HAP-1 (cell line): ENCODE data around the gene CHD1L.
"Not testable (repeated sequence)": the region's sequence is repeated elsewhere in the genome, so short reads cannot be mapped to it uniquely, and the experiment has no call there.

Experiments used
- DNase-seq, 2 experiments: peaks; one replicate each; pipeline ENCODE4 v3.0.0-alpha.2; 2016 to 2020; ENCODE audit warnings: low spot score in 2 of 2
- H3K27me3 ChIP-seq: fragments of 250-450 bp; sonication (Bioruptor Pico); 2 replicates; pipeline ENCODE4 v1.5.1; 2020; ENCODE audit warnings: low read depth, mild to moderate bottlenecking, moderate library complexity
- H3K36me3 ChIP-seq: fragments of 250-450 bp; sonication (Bioruptor Pico); replicated peaks from 2 replicates; pipeline ENCODE4 v1.5.1; 2020; ENCODE audit warnings: mild to moderate bottlenecking
- H3K4me1 ChIP-seq: fragments of 250-450 bp; sonication (Bioruptor Pico); 2 replicates; pipeline ENCODE4 v1.5.1; 2020; ENCODE audit warnings: mild to moderate bottlenecking
- H3K4me3 ChIP-seq: fragments of 250-450 bp; sonication (Bioruptor Pico); 2 replicates; pipeline ENCODE4 v1.5.1; 2020; ENCODE audit warnings: mild to moderate bottlenecking, moderate library complexity
- H3K9me3 ChIP-seq: fragments of 250-450 bp; sonication (Bioruptor Pico); 2 replicates; pipeline ENCODE4 v1.5.1; 2020; ENCODE audit warnings: mild to moderate bottlenecking, moderate library complexity
- in situ Hi-C: fragments of 300-500 bp; cut with MboI; formaldehyde crosslinking; loops from 3 replicates; pipeline ENCODE4 v1.14.3; 2020; ENCODE audit warnings: low sequenced_read_pairs, inconsistent platforms, mixed read lengths

Gene CHD1L

DNA sequence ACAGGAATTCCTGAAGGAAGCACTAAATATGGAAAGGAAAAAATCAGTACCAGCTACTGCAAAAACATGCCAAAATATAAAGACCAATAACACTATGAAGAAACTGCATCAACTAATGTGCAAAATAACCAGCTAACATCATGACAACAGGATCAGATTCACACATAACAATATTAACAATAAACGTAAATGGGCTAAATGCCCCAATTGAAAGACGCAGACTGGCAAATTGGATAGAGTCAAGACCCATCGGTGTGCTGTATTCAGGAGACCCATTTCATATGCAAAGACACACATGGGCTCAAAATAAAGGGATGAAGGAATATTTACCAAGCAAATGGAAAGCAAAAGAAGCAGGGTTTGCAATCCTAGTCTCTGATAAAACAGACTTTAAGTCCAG is 63.3 kb downstream of the CHD1L start:
- H3K4me1 ChIP-seq, H3K36me3 ChIP-seq, H3K27me3 ChIP-seq, DNase-seq, H3K4me3 ChIP-seq, H3K9me3 ChIP-seq, in situ Hi-C loops: not testable (repeated sequence)

DNA sequence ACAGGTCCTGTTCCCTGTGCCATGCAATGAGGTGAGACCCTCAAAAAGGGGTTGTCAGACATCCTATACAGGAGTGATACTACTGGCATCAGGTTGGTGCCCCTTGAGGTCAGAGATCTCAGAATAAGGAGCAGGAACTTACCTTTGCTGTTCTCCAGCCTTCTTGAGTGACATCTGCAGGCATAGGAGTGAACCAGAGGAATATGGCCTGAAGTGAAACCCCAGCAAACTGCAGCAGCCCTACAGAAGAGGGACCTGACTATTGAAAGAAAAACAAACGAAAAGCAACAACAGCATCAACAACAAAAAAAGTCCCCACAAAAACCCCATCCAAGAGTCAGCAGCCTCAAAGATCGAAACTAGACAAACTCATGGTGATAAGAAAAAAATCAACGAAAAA is 74.5 kb downstream of the CHD1L start:
- no peak for DNase-seq
- in situ Hi-C loops: no loop called here

DNA sequence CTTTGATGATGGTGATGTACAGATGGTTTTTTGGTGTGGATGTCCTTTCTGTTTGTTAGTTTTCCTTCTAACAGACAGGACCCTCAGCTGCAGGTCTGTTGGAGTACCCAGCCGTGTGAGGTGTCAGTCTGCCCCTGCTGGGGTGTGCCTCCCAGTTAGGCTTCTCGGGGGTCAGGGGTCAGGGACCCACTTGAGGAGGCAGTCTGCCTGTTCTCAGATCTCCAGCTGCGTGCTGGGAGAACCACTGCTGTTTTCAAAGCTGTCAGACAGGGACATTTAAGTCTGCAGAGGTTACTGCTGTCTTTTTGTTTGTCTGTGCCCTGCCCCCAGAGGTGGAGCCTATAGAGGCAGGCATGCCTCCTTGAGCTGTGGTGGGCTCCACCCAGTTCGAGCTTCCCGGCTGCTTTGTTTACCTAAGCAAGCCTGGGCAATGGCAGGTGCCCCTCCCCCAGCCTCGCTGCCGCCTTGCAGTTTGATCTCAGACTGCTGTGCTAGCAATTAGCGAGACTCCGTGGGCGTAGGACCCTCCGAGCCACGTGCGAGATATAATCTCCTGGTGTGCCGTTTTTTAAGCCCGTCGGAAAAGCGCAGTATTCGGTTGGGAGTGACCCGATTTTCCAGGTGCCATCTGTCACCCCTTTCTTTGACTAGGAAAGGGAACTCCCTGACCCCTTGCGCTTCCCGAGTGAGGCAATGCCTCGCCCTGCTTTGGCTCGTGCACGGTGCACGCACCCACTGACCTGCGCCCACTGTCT is 84.6 kb downstream of the CHD1L start:
- H3K4me3 ChIP-seq, H3K27me3 ChIP-seq, in situ Hi-C loops: not testable (repeated sequence)

More for the DNA sequence above, 74.5 kb downstream of the CHD1L start:
- no peaks in the 10 kb centered on the region for H3K9me3 ChIP-seq
- no peak overlapping the region for H3K4me3 ChIP-seq
- no peaks in the 10 kb centered on the region for H3K4me1 ChIP-seq
- no peaks in the 10 kb centered on the region for H3K27me3 ChIP-seq
- no peaks in the 10 kb centered on the region for H3K36me3 ChIP-seq

DNA sequence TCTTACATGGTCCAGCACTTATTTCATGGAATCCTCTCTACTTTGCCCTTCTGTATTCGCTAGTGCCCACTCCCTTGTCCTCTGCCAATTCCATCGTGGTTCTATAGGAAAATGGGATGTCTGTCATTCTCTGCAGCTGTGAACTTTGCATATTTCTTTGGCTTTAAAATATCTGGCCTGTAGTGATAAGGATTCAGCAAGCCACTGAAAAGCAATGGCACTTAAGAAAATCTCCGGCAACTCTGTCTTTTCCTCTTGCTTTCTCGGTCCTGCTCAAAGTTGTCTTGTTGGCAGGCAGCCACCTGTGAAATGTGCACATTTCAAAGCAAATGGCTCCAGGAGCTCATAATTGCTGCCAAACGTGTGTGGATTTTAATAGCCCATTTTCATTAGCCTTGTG is 91.8 kb downstream of the CHD1L start:
- H3K27me3 ChIP-seq: peaks cover 15% of the 10 kb centered on the region

More for the DNA sequence above, 84.6 kb downstream of the CHD1L start:
- not testable (repeated sequence) for H3K9me3 ChIP-seq, DNase-seq, H3K36me3 ChIP-seq, H3K4me1 ChIP-seq

DNA sequence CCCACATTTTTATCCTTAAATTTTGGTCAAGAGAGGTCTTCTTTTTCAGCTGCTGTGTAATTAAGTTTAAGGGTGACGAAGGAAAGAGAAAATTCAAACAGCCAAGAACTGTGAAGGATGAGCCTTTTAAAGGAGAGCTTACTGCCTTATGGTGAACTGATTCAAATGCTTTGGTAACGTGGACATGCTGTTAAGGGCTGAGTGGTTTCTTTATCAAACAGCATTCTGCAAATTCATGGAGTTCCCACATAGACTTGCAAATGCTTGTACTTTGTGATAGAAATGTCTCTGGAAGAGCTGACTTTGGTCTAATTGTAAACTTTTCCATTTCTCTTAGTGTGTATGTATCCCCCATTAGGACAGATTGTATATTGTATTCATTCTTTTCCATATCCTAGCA is 93.8 kb downstream of the CHD1L start:
- peaks cover 15% of the 10 kb centered on the region for H3K27me3 ChIP-seq
- in situ Hi-C loops: no loop called here
- no peak overlapping the region for H3K4me3 ChIP-seq
- no peaks in the 10 kb centered on the region for H3K36me3 ChIP-seq
- no peaks in the 10 kb centered on the region for H3K9me3 ChIP-seq
- no peaks in the 10 kb centered on the region for H3K4me1 ChIP-seq
- DNase-seq: no peak

More for the DNA sequence above, 91.8 kb downstream of the CHD1L start:
- in situ Hi-C loops: no loop called here
- Histone ChIP-seq H3K4me3 (no peak overlapping the region), H3K9me3 (no peaks in the 10 kb centered on the region), H3K36me3 (no peaks in the 10 kb centered on the region), H3K4me1 (no peaks in the 10 kb centered on the region)
- no peak for DNase-seq

DNA sequence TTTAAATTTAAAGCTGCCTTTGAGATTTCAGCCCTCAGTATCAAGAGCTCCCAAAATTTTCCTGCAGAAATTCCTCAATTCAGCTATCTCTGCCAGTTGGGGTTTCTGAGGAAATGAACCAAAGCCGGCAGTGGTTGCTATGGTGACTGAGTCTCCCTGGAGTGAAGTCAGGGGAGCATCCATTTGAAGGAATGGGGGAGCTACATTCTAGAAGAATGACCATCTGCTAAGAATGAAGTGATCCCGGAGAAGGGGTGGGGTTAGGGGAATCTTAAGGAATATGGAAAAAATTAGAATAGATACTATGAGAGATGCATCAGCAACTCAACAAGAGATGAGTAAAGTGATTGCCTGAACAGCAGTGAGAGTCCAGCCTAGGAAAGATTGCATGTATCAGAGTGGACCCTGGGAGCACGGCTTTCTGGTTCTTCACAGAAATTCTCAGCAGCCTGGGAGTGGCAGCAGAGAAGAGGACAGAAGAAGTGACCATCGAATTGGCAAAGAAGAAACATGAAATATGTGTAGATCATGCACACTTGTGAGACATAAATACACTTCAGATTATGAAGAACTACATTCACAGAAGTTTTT is 94.7 kb downstream of the CHD1L start:
- Histone ChIP-seq H3K9me3 (no peaks in the 10 kb centered on the region), H3K27me3 (peaks cover 15% of the 10 kb centered on the region), H3K4me1 (no peaks in the 10 kb centered on the region), H3K4me3 (no peak overlapping the region), H3K36me3 (no peaks in the 10 kb centered on the region)
- in situ Hi-C loops: no loop called here
- DNase-seq: no peak

DNA sequence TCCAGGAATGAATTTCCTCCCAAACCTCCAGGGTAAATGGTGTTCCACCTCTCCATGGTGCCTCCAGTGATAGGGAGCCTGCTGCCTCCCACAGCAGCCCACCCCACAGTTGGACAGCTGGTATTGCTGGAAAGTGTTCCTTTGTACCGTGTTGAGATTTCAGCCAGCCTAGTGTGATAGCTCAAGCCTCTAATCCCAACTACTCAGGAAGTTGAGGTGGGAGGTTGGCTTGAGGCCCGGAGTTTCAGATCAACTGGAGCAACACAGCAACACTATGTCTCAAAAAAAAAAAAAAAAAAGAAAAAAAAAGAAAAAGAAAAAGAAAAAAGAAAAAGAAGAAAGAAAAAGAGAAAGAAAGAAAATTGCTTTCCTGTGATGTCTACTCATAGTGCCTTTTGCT is 96.1 kb downstream of the CHD1L start:
- no peak overlapping the region for H3K4me3 ChIP-seq
- no peaks in the 10 kb centered on the region for H3K4me1 ChIP-seq
- no peaks in the 10 kb centered on the region for H3K36me3 ChIP-seq
- no peak for DNase-seq
- in situ Hi-C loops: no loop called here
- peaks cover 14% of the 10 kb centered on the region for H3K27me3 ChIP-seq
- no peaks in the 10 kb centered on the region for H3K9me3 ChIP-seq

DNA sequence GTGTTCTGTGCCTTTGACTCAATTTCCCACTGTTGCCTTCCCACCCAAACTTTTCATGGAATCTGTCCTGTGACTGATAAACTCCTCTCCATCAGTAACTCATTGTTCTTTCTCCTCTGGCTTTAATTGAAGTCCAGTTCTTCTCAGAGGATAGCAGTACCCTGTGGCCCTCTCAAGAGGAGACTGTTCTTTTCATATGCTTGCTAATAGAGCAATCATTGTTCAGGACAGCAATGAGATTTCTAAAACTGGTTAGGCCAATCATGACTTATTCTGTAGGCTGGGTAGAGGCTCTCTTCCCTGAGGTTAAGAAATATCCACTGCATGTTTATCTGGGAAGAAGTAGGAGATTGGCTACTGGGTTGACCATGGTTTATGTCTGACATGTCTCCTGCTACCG is 98.8 kb downstream of the CHD1L start:
- DNase-seq: no peak
- Histone ChIP-seq H3K9me3 (no peaks in the 10 kb centered on the region), H3K4me3 (no peak overlapping the region), H3K4me1 (no peaks in the 10 kb centered on the region), H3K36me3 (no peaks in the 10 kb centered on the region), H3K27me3 (peaks cover 6% of the 10 kb centered on the region)
- in situ Hi-C loops: no loop called here
